Non-pigmented ciliary epithelial cell (primary cell): ENCODE results near the gene TRHDE.
A peak's percentile ranks its signal among the peaks of the same experiment; 100 is the strongest.

Experiments used
- DNase-seq: peaks from one replicate; pipeline ENCODE4 v3.0.0-alpha.2; 2010; ENCODE audit warnings: low read depth

TRHDE gene

DNA sequence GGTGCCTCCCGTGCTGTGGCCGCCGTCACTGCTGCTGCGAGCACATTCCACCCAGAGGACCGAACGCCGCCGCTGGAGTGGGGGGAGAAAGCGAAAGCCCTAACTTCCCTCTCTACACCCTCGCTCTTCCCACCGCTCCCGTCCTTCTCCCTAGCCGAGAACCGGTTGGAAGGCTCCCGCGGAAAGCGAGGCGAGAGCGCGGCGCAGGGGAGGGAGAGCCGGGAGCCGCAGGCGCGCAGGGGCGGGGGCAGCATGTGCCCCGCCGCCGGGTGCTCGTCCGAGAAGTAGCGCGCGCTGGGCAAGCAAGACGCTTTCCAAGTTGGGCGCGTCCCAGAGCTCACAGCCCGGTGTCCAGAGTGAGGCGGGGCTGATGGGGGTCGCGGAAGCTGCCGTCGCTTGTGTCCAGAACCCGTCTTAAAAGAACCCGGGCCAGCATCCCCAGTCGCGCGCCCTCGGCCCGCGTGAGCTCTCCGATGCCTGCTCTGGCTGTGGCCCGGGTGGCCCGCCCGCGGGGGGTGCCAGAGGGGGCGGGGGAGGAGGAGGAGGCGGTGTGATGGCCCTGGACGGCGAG is at the start of gene TRHDE:
Gene TRHDE (plus strand): TSS at position 280 of the 571 bp plus-strand sequence. CDS start 274 bp downstream, at position 554.
- no peak for DNase-seq

DNA sequence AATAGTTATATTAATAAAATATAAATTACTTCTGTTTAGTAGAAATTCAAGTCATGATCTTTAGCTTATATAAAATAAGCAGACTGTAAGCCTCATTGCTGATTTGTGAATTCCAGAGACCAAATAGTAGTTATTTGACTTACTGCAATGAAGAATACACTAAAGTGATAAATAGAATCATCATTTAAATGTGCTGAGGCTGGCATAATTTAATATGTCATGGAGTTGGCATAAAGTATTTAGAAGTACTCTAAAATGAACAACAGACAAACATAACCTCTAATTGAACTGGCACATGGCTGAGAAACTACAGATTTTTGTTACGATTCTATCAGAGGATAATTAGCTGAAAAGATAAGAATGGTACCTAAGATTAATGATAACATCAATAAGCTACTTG is 45.7 kb upstream of the TRHDE start:
- DNase-seq, result no peak

GRCh38 chr12:72228424-72228823 is 43.7 kb upstream of the TRHDE start:
- no peak for DNase-seq

DNA sequence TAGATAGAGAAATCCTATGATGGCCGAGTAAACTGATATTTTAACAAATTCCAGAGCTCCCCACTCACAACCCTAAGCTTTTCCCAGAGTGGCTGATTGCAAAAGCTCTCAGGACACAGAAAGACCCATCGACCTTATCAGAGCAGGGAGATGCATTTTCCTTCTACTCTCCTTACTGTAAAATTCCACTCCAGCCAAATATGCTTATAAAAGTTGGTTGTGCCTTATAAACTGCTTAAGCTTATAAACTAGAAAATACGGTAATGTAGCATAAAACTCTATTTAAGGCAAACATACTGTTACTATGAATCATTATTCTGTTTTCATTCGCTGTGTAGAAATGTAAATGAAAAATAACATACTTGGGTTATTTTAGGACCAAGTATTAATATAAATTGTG is 41.6 kb upstream of the TRHDE start:
- peak; percentile 37 for DNase-seq

DNA sequence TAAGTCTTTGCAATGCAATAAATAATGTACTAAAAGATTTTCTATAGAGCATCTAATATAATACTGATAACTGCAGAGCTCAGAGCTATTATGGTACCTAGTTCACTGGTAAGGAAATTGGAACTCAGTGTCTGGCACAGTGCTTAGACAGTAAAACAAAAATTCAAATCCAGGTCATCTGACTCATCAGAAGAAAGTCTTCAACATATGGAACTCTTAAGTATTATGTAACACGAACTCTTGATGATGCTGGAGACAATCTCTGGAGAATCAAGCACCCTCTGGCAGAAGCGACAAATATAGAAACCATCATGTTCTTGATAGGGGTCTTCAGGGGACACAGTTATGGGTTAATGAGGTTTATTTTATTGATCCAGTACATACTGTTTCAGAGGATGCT is 37.3 kb upstream of the TRHDE start:
- no peak for DNase-seq

GRCh38 chr12:72236071-72236705 is 36.0 kb upstream of the TRHDE start:
- no peak for DNase-seq

DNA sequence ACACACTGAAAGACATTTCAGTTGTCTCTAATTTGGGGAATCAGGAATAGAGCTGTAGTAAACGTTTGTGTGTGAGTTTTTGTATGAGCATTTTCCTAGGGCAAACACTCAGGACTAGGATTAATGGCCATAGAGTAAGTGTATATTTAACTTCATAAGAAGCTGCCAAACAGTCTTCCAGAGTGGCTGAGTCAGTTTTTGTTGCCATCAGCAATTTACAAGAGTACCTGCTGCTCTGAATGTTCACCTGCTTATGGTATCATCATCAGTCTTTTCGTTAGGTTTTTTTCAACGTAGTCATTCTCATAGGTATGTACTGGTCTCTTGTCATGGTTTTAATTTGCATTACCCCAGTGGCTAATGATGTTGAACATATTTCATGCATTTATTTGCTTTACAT is 30.6 kb upstream of the TRHDE start:
- no peak for DNase-seq

GRCh38 chr12:72242946-72243345 is 29.2 kb upstream of the TRHDE start:
- no peak for DNase-seq

GRCh38 chr12:72246370-72246769 is 25.8 kb upstream of the TRHDE start:
- no peak for DNase-seq

DNA sequence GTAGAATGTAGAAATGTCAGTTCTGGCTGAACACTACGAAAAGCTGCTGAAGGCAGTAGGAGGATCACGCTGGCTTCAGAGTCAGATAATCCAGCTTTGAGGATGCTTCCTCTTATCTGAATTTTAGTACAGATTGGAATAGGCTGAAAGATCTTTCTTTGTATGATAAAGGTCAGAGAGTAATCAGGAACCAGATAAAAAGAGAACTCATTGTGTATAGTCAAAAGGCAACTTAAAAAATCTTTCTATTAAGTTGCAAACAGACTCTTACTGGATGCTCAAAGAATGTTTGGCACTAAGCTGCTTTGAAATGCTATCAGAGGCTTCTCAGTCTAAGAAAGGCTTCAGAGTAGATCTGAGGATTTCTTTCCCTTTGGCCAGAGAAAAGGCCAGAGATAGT is 21.8 kb upstream of the TRHDE start:
- DNase-seq, result no peak

DNA sequence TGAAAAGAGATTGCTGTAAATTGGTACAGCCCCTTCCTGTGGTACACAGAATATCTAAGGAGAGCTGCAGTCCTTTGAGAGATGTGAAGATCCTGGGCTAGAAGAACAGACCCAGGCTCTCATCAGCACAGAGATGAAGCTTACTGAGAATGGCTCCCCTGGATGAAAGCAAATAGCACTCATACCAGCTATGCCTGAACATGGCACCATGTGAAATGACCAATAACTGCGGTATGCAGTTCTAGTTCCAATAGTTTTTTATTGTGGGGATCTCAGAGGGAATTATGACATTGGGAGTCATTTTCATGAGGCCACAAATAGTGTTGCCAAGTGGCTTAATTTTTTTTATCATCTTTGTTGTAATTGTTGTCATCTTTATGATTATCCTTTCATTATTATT is 15.4 kb upstream of the TRHDE start:
- DNase-seq, result no peak

DNA sequence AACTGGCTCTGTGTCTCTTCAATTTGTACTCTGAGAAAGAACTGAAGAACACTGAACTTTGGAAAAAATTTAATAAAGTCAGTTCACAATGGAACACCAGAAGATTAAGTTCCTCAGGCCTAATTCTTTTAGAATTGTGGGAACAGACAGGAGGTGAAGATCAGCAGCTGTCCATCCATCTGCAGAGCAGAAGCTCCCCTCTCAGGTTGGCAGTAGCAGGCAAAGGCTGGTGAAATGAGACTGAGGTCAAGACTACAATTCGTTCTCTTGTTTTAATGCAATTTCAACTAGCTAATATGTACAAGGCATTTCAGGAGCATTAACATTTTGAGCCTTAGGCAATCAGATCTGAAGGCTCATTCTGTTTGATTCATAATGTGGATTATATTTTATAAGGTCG is 10.3 kb upstream of the TRHDE start:
- DNase-seq, result no peak

DNA sequence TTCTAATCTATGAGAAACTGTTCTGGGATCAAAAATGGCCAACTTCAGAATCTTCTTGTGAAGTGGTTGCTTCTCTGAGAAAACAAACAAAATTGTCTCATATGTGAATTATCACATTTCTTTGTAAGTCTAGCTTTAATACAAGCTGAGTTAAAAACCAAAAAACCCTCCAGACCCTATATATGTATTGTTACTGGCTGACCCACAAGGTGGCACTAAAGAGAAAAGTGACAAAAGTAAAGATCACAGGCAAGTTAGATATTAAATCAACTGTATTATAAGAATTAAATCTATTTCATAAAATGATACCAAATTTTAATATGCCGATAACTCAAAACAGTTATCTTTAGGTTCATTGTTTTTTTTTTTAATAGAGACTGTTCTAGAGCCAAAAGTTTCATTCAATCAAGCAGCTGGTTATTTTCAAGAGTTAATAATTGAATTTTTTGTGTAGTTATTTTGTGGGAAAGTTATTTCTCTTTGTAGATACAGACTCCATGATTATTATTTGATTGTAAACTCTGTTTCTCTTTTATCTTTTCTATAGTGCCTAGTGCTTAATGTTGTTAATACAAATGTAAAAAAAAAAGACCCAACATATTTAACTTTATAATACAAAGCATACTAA is 7.5 kb upstream of the TRHDE start:
- no peak for DNase-seq

DNA sequence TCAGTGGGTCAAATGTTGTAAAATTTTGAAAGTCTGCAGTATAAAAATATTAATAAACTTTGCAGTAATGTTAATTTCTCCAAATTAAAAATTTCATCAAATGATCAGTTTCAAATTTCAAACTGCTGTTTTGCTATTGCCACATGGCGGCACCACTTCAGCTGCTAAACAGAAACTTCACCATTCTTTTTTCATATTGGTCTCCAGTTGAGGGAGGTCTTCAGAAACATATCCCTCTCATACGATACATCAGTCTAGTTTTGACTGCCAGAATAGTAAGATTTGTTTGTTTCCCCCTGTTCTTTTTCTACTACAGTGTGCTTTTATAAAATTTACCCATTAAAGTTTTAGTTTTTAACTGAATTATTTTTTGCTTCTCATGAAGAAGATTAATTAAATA is 4.2 kb upstream of the TRHDE start:
- no peak for DNase-seq

GRCh38 chr12:72268386-72268785 is 3.8 kb upstream of the TRHDE start:
- no peak for DNase-seq

- DNase-seq, result no peak
These were observed 2.7 kb upstream of the TRHDE start for GRCh38 chr12:72269491-72269890.

- DNase-seq, result no peak
These were observed 1.9 kb upstream of the TRHDE start for GRCh38 chr12:72270246-72270645.

GRCh38 chr12:72270961-72271360 is 1.2 kb upstream of the TRHDE start:
- no peak for DNase-seq

GRCh38 chr12:72271451-72272090 is 599 bp upstream of the TRHDE start:
- no peak for DNase-seq

DNA sequence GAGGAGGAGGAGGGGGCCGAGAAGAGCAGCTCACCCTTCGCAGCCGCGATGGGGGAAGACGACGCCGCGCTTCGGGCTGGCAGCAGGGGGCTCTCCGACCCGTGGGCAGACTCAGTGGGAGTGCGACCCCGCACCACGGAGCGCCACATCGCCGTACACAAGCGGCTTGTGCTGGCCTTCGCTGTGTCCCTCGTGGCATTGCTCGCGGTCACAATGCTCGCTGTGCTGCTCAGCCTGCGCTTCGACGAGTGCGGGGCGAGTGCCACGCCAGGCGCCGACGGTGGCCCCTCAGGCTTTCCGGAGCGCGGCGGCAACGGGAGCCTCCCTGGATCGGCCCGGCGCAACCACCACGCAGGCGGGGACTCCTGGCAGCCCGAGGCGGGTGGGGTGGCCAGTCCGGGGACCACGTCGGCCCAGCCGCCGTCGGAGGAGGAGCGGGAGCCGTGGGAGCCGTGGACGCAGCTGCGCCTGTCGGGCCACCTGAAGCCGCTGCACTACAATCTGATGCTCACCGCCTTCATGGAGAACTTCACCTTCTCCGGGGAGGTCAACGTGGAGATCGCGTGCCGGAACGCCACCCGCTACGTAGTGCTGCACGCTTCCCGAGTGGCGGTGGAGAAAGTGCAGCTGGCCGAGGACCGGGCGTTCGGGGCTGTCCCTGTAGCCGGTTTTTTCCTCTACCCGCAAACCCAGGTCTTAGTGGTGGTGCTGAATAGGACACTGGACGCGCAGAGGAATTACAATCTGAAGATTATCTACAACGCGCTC is 745 bp downstream of the TRHDE start:
- DNase-seq, result no peak

GRCh38 chr12:72273499-72273837 is 1.3 kb downstream of the TRHDE start:
- no peak for DNase-seq

DNA sequence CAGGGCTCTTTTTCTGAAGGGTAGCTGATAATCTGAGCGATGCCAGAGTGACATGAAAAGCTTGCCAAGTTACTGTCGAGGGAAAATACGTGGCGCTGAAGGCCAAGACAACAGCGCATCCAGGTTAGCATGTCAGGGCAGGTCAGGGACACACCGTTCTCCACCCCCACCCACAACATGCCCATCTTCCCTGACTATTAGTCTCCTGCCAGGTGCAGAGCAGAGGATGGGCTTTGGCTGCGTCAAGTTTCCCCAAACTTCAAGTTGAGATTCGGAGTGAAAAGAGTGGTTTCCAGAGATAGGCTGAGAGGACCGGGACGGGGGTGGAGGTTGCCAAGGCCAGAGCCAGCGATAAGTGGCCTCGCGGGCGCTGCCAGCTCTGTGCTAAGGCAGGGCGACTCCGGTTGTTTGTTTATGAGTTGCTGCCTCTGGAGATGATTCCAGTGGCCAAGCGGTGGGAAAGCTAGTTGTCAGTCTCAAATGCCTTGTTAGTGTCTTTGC is 1.7 kb downstream of the TRHDE start:
- DNase-seq, result no peak

- no peak for DNase-seq
These were observed 2.8 kb downstream of the TRHDE start for GRCh38 chr12:72274931-72275330.
